ENCODE data around the gene POLA2. TPM values are rescaled to one million over a fixed set of nuclear protein-coding genes. Genes with fewer than 3 reads are reported as not detected.

Gene POLA2
- total and polyA plus RNA-seq, 7 experiments from 2014 or later: 9.0 to 51.6 (median 16.0) TPM

DNA sequence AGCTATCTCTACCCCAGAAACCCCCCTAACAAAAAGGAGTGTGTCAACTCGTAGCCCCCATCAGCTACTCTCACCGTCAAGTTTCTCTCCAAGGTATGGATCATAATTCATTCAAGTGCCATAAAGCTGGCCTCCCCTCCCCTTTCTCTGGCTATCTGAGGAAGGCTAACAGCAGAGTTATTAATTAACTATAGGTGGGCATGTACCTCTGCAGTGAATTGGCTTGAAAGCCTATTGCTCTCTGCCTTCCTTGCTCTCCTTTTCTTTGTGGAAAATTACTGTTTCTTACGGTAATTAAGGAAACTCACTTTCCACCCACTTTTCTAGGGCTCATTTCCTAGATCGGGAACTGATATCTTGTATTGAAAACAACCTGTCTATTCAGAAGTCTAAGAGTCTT, 14.1 kb downstream of the POLA2 start:
- Mint-ChIP-seq H3K4me3 (no peak overlapping the region), H3K27ac (peak overlapping the region in 3 of 9 donors; percentile 4 to 7 (median 6)), H3K27me3 (no peaks in the 10 kb centered on the region), H3K4me1 (peaks cover 0 to 22% (median 3%) of the 10 kb centered on the region in 7 donors), H3K9me3 (no peaks in the 10 kb centered on the region), H3K36me3 (peaks cover 2 to 30% (median 13%) of the 10 kb centered on the region in 5 donors)
- ChIA-PET CTCF (interaction anchor here (0.5 to 1.5 kb wide), 6 partner anchors 39 to 917 kb away, joined by 3 to 16 read pairs (median 4); partner anchors contain the start of gene CDC42EP2), POLR2A (interaction anchor here (0.7 to 1.1 kb wide), 3 partner anchors 33 to 229 kb away, joined by 4 read pairs; no protein-coding TSS in a partner anchor)
- H3K27ac ChIP-seq (ENCODE audit: low read depth, low read length): no peak overlapping the region
- H3K4me3 ChIP-seq (ENCODE audit: low read length): no peak overlapping the region
- peaks cover 2 to 54% (median 4%) of the 10 kb centered on the region in 3 experiments for H3K36me3 ChIP-seq (ENCODE audit: control insufficient read depth in 2 of 3, insufficient read depth in 3 of 3, low read length in 3 of 3)
- intact Hi-C loops (cut with micrococcal nuclease): loop anchor here (1.0 to 2.0 kb wide), 4 partner anchors 39 to 234 kb away; no protein-coding TSS in a partner anchor
- no peak for DNase-seq
- H3K9me3 ChIP-seq (ENCODE audit: control insufficient read depth in 2 of 3, low read length in 3 of 3): no peaks in the 10 kb centered on the region
- H3K4me1 ChIP-seq (ENCODE audit: control insufficient read depth in 2 of 2, insufficient read depth in 2 of 2, low read length in 2 of 2): no peaks in the 10 kb centered on the region
- no peaks in the 10 kb centered on the region for H3K27me3 ChIP-seq (ENCODE audit: control insufficient read depth in 2 of 2, insufficient read depth in 2 of 2, low read length in 2 of 2)
- no peak for ATAC-seq

GRCh38 chr11:65277631-65278277, 16.0 kb downstream of the POLA2 start:
- no peaks in the 10 kb centered on the region for H3K9me3 ChIP-seq (ENCODE audit: control insufficient read depth in 2 of 3, low read length in 3 of 3)
- Mint-ChIP-seq H3K27ac (no peak overlapping the region), H3K9me3 (no peaks in the 10 kb centered on the region), H3K36me3 (peaks cover 0 to 38% (median 19%) of the 10 kb centered on the region in 5 donors), H3K4me1 (peaks cover 0 to 22% (median 0%) of the 10 kb centered on the region in 7 donors), H3K27me3 (no peaks in the 10 kb centered on the region), H3K4me3 (no peak overlapping the region)
- H3K4me1 ChIP-seq (ENCODE audit: control insufficient read depth in 2 of 2, insufficient read depth in 2 of 2, low read length in 2 of 2): no peaks in the 10 kb centered on the region
- ChIA-PET POLR2A (interaction anchor here (1.0 kb wide), 1 partner anchor 194 kb away, joined by 4 read pairs; the partner anchor contains the start of gene CDCA5), CTCF (interaction anchor here (0.8 to 1.0 kb wide), 3 partner anchors 11 to 168 kb away, joined by 3 read pairs; no protein-coding TSS in a partner anchor)
- DNase-seq: no peak
- no peak overlapping the region for H3K4me3 ChIP-seq (ENCODE audit: low read length)
- peaks cover 3 to 69% (median 12%) of the 10 kb centered on the region in 3 experiments for H3K36me3 ChIP-seq (ENCODE audit: control insufficient read depth in 2 of 3, insufficient read depth in 3 of 3, low read length in 3 of 3)
- no peak overlapping the region for H3K27ac ChIP-seq (ENCODE audit: low read depth, low read length)
- ATAC-seq: no peak
- H3K27me3 ChIP-seq (ENCODE audit: control insufficient read depth in 2 of 2, insufficient read depth in 2 of 2, low read length in 2 of 2): no peaks in the 10 kb centered on the region
- intact Hi-C loops (cut with micrococcal nuclease): no loop called here

GRCh38 chr11:65278356-65278755, 16.6 kb downstream of the POLA2 start:
- POLR2A ChIA-PET: interaction anchor here (1.0 kb wide), 1 partner anchor 195 kb away, joined by 4 read pairs; the partner anchor contains the start of gene CDCA5
- H3K4me3 Mint-ChIP-seq: no peak overlapping the region
- H3K36me3 Mint-ChIP-seq: peaks cover 0 to 38% (median 19%) of the 10 kb centered on the region in 5 donors
- no peak for ATAC-seq
- no peaks in the 10 kb centered on the region for H3K4me1 ChIP-seq (ENCODE audit: control insufficient read depth in 2 of 2, insufficient read depth in 2 of 2, low read length in 2 of 2)
- no peak overlapping the region for H3K4me3 ChIP-seq (ENCODE audit: low read length)
- no peak for DNase-seq
- no peaks in the 10 kb centered on the region for H3K9me3 Mint-ChIP-seq
- no peaks in the 10 kb centered on the region for H3K27me3 Mint-ChIP-seq
- no peaks in the 10 kb centered on the region for H3K9me3 ChIP-seq (ENCODE audit: control insufficient read depth in 2 of 3, low read length in 3 of 3)
- H3K36me3 ChIP-seq (ENCODE audit: control insufficient read depth in 2 of 3, insufficient read depth in 3 of 3, low read length in 3 of 3): peaks cover 3 to 70% (median 12%) of the 10 kb centered on the region in 3 experiments
- no peak overlapping the region for H3K27ac ChIP-seq (ENCODE audit: low read depth, low read length)
- H3K4me1 Mint-ChIP-seq: peaks cover 0 to 22% (median 0%) of the 10 kb centered on the region in 7 donors
- H3K27ac Mint-ChIP-seq: peak overlapping the region in 1 of 9 donors; percentile 17
- H3K27me3 ChIP-seq (ENCODE audit: control insufficient read depth in 2 of 2, insufficient read depth in 2 of 2, low read length in 2 of 2): no peaks in the 10 kb centered on the region
- CTCF ChIA-PET: no interaction called here
- intact Hi-C loops (cut with micrococcal nuclease): no loop called here

- CTCF ChIA-PET: no interaction called here
Observed at GRCh38 chr11:65279279-65279678, 17.5 kb downstream of the POLA2 start.

DNA sequence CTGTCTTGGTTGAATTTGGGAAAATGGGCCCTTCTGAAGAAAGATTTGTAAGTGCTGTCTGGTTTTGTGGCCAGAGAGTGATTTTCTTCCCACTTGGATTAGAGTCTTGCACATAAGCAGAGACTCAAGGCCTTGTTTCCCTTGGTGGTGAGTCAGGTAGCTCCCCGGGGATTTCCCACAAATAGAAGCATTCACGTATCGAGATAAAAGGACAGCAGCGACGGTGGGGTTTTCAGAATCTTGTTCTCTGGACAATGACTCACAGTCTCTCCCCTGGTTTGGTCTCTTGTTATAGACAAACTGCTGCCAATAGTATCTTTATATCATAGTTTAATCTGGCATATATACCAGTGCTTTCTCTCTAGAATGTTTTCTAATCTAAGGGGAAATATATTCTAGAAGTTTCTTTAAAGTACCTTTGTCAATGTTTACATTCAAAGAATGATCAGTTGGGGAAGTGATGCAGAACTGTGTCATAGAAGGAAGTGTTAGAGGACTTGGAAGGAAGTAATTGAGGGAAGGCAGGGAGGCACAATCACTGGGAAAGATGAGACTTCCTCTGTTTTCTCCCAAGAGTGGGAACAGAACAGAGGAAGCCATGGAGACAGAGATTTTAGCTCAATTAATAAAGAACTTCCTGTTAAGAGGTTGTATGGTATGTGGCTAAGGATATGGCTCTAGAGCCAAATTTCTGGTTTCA, 18.1 kb downstream of the POLA2 start:
- peaks cover 0 to 22% (median 0%) of the 10 kb centered on the region in 7 donors for H3K4me1 Mint-ChIP-seq
- no peaks in the 10 kb centered on the region for H3K27me3 Mint-ChIP-seq
- intact Hi-C loops (cut with micrococcal nuclease): no loop called here
- Histone ChIP-seq H3K27ac (ENCODE audit: low read depth, low read length) (no peak overlapping the region), H3K9me3 (ENCODE audit: control insufficient read depth in 2 of 3, low read length in 3 of 3) (no peaks in the 10 kb centered on the region), H3K4me1 (ENCODE audit: control insufficient read depth in 2 of 2, insufficient read depth in 2 of 2, low read length in 2 of 2) (no peaks in the 10 kb centered on the region), H3K4me3 (ENCODE audit: low read length) (no peak overlapping the region), H3K27me3 (ENCODE audit: control insufficient read depth in 2 of 2, insufficient read depth in 2 of 2, low read length in 2 of 2) (no peaks in the 10 kb centered on the region), H3K36me3 (ENCODE audit: control insufficient read depth in 2 of 3, insufficient read depth in 3 of 3, low read length in 3 of 3) (peaks cover 3 to 74% (median 12%) of the 10 kb centered on the region in 3 experiments)
- ATAC-seq (peak; percentile 45), DNase-seq (peak in 1 of 9 donors; percentile 41)
- H3K9me3 Mint-ChIP-seq: no peaks in the 10 kb centered on the region
- POLR2A ChIA-PET: no interaction called here
- peak overlapping the region in 3 of 9 donors; percentile 23 to 79 (median 72) for H3K27ac Mint-ChIP-seq
- CTCF ChIA-PET: interaction anchor here (0.5 to 1.3 kb wide), 2 partner anchors 54 to 157 kb away, joined by 3 to 4 read pairs; no protein-coding TSS in a partner anchor
- H3K4me3 Mint-ChIP-seq: peak overlapping the region in 2 of 10 donors; percentile 16 to 55
- peaks cover 0 to 38% (median 19%) of the 10 kb centered on the region in 5 donors for H3K36me3 Mint-ChIP-seq

More at GRCh38 chr11:65279279-65279678, 17.5 kb downstream of the POLA2 start:
- peak overlapping the region in 2 of 9 donors; percentile 54 to 79 for H3K27ac Mint-ChIP-seq
- H3K9me3 Mint-ChIP-seq: no peaks in the 10 kb centered on the region
- no peak for ATAC-seq
- DNase-seq: no peak
- intact Hi-C loops (cut with micrococcal nuclease): no loop called here
- Histone ChIP-seq H3K36me3 (ENCODE audit: control insufficient read depth in 2 of 3, insufficient read depth in 3 of 3, low read length in 3 of 3) (peaks cover 3 to 70% (median 12%) of the 10 kb centered on the region in 3 experiments), H3K4me3 (ENCODE audit: low read length) (no peak overlapping the region), H3K27ac (ENCODE audit: low read depth, low read length) (no peak overlapping the region), H3K27me3 (ENCODE audit: control insufficient read depth in 2 of 2, insufficient read depth in 2 of 2, low read length in 2 of 2) (no peaks in the 10 kb centered on the region), H3K4me1 (ENCODE audit: control insufficient read depth in 2 of 2, insufficient read depth in 2 of 2, low read length in 2 of 2) (no peaks in the 10 kb centered on the region), H3K9me3 (ENCODE audit: control insufficient read depth in 2 of 3, low read length in 3 of 3) (no peaks in the 10 kb centered on the region)
- H3K4me3 Mint-ChIP-seq: peak overlapping the region in 1 of 10 donors; percentile 55
- H3K27me3 Mint-ChIP-seq: no peaks in the 10 kb centered on the region
- peaks cover 0 to 22% (median 0%) of the 10 kb centered on the region in 7 donors for H3K4me1 Mint-ChIP-seq
- POLR2A ChIA-PET: no interaction called here
- peaks cover 0 to 38% (median 19%) of the 10 kb centered on the region in 5 donors for H3K36me3 Mint-ChIP-seq

- Mint-ChIP-seq H3K4me3 (no peak overlapping the region), H3K36me3 (peaks cover 0 to 37% (median 19%) of the 10 kb centered on the region in 5 donors), H3K27ac (no peak overlapping the region), H3K27me3 (no peaks in the 10 kb centered on the region), H3K4me1 (peaks cover 0 to 22% (median 0%) of the 10 kb centered on the region in 7 donors), H3K9me3 (no peaks in the 10 kb centered on the region)
- Histone ChIP-seq H3K9me3 (ENCODE audit: control insufficient read depth in 2 of 3, low read length in 3 of 3) (no peaks in the 10 kb centered on the region), H3K36me3 (ENCODE audit: control insufficient read depth in 2 of 3, insufficient read depth in 3 of 3, low read length in 3 of 3) (peaks cover 3 to 74% (median 10%) of the 10 kb centered on the region in 3 experiments), H3K27ac (ENCODE audit: low read depth, low read length) (no peak overlapping the region), H3K27me3 (ENCODE audit: control insufficient read depth in 2 of 2, insufficient read depth in 2 of 2, low read length in 2 of 2) (no peaks in the 10 kb centered on the region), H3K4me1 (ENCODE audit: control insufficient read depth in 2 of 2, insufficient read depth in 2 of 2, low read length in 2 of 2) (no peaks in the 10 kb centered on the region), H3K4me3 (ENCODE audit: low read length) (no peak overlapping the region)
- intact Hi-C loops (cut with micrococcal nuclease): no loop called here
- no peak for DNase-seq
- ChIA-PET POLR2A (interaction anchor here (0.8 kb wide), 1 partner anchor 52 kb away, joined by 4 read pairs; the partner anchor contains the start of gene DPF2), CTCF (interaction anchor here (0.5 to 1.3 kb wide), 2 partner anchors 55 to 158 kb away, joined by 3 to 4 read pairs; no protein-coding TSS in a partner anchor)
- no peak for ATAC-seq
Observed at GRCh38 chr11:65280646-65281045, 18.9 kb downstream of the POLA2 start.

All from naive thymus-derived CD4-positive, alpha-beta T cell (primary cell).